GM18868 (cell line): Measurements from ENCODE around the gene ARPC5L.
"Not testable (repeated sequence)": the region's sequence is repeated elsewhere in the genome, so short reads cannot be mapped to it uniquely, and the experiment has no call there.

ENCODE experiments used
- ATAC-seq: cut with Tn5 transposase; IDR thresholded peaks from one replicate; pipeline ENCODE4 v1.9.1; 2021; ENCODE audit warnings: mild to moderate bottlenecking, moderate library complexity; ENCODE audit not compliant: unreplicated experiment

Gene ARPC5L

GRCh38 chr9:124861342-124862229 is at the start of gene ARPC5L, which contains the start of gene RPL35:
ARPC5L (plus strand) TSS chr9:124862130; CDS start chr9:124869291, 7,161 bp downstream.
RPL35 (minus strand) TSS chr9:124861957; CDS start chr9:124861912, 45 bp downstream.
- ATAC-seq: peak; percentile 91

- no peak for ATAC-seq
Observed at GRCh38 chr9:124812441-124812876, 49.5 kb upstream of the ARPC5L start.

- no peak for ATAC-seq
Observed at GRCh38 chr9:124813041-124813440, 48.9 kb upstream of the ARPC5L start.

- ATAC-seq: no peak
Observed at GRCh38 chr9:124813501-124814163, 48.3 kb upstream of the ARPC5L start.

- no peak for ATAC-seq
Observed at GRCh38 chr9:124814164-124814535, 47.8 kb upstream of the ARPC5L start.

- ATAC-seq: no peak
Observed at GRCh38 chr9:124815601-124816000, 46.3 kb upstream of the ARPC5L start.

- no peak for ATAC-seq
Observed at GRCh38 chr9:124818431-124819281, 43.3 kb upstream of the ARPC5L start.

- no peak for ATAC-seq
Observed at GRCh38 chr9:124820698-124821623, 41.0 kb upstream of the ARPC5L start.

GRCh38 chr9:124828489-124829333 is 33.2 kb upstream of the ARPC5L start:
- no peak for ATAC-seq

- ATAC-seq: no peak
Observed at GRCh38 chr9:124829334-124829669, 32.6 kb upstream of the ARPC5L start.

GRCh38 chr9:124830593-124830992 is 31.3 kb upstream of the ARPC5L start:
- ATAC-seq: no peak

- ATAC-seq: no peak
Observed at GRCh38 chr9:124831642-124832364, 30.1 kb upstream of the ARPC5L start.

- no peak for ATAC-seq
Observed at GRCh38 chr9:124834591-124834990, 27.3 kb upstream of the ARPC5L start.

GRCh38 chr9:124835026-124835557 is 26.8 kb upstream of the ARPC5L start:
- ATAC-seq: no peak

GRCh38 chr9:124838132-124838531 is 23.8 kb upstream of the ARPC5L start:
- not testable (repeated sequence) for ATAC-seq

- ATAC-seq: not testable (repeated sequence)
Observed at GRCh38 chr9:124838567-124839275, 23.2 kb upstream of the ARPC5L start.

GRCh38 chr9:124839612-124840299 is 22.2 kb upstream of the ARPC5L start:
- no peak for ATAC-seq
